GM21423 (cell line): ENCODE results near the gene ATXN2.
A peak's percentile ranks its signal among the peaks of the same experiment; 100 is the strongest.

ENCODE experiments used
- ATAC-seq: cut with Tn5 transposase; IDR thresholded peaks from one replicate; pipeline ENCODE4 v1.9.1; 2021; ENCODE audit warnings: mild to moderate bottlenecking, moderate library complexity; ENCODE audit not compliant: unreplicated experiment

ATXN2 gene

GRCh38 chr12:111451649-111452129 lies 147.4 kb downstream of the ATXN2 start:
- no peak for ATAC-seq

- ATAC-seq: no peak
Measured at GRCh38 chr12:111451232-111451631, 147.9 kb downstream of the ATXN2 start.

GRCh38 chr12:111450676-111451075 lies 148.4 kb downstream of the ATXN2 start:
- ATAC-seq: no peak

GRCh38 chr12:111448846-111449790 lies 150.0 kb downstream of the ATXN2 start:
- no peak for ATAC-seq

GRCh38 chr12:111448266-111448830 lies 150.8 kb downstream of the ATXN2 start:
- ATAC-seq: no peak

GRCh38 chr12:111447571-111448265 lies 151.4 kb downstream of the ATXN2 start:
- ATAC-seq: no peak

GRCh38 chr12:111446631-111447570 lies 152.2 kb downstream of the ATXN2 start:
- no peak for ATAC-seq

- no peak for ATAC-seq
Measured at GRCh38 chr12:111445726-111446581, 153.2 kb downstream of the ATXN2 start.

- peak; percentile 76 for ATAC-seq
Measured at GRCh38 chr12:111444925-111445725, 154.0 kb downstream of the ATXN2 start.

GRCh38 chr12:111444314-111444924 lies 154.7 kb downstream of the ATXN2 start:
- ATAC-seq: peak; percentile 35

GRCh38 chr12:111443586-111443985 lies 155.5 kb downstream of the ATXN2 start:
- ATAC-seq: no peak

GRCh38 chr12:111443086-111443485 lies 156.0 kb downstream of the ATXN2 start:
- no peak for ATAC-seq

GRCh38 chr12:111442301-111443045 lies 156.6 kb downstream of the ATXN2 start:
- no peak for ATAC-seq

- ATAC-seq: no peak
Measured at GRCh38 chr12:111441107-111441928, 157.8 kb downstream of the ATXN2 start.

- ATAC-seq: no peak
Measured at GRCh38 chr12:111440631-111441030, 158.5 kb downstream of the ATXN2 start.

- ATAC-seq: no peak
Measured at GRCh38 chr12:111440152-111440551, 159.0 kb downstream of the ATXN2 start.
